NCI-H69 (cell line): Measurements from ENCODE around the gene SMIM12.
A peak's percentile ranks its signal among the peaks of the same experiment; 100 is the strongest.
"Not testable (repeated sequence)": the region's sequence is repeated elsewhere in the genome, so short reads cannot be mapped to it uniquely, and the experiment has no call there.

Source experiments
- DNase-seq: peaks from one replicate; lab custom pipeline; 2025; lab: John Stamatoyannopoulos, UW

Gene SMIM12

GRCh38 chr1:34843392-34844251 is 15.9 kb downstream of the SMIM12 start:
- peak; percentile 42 for DNase-seq

GRCh38 chr1:34842952-34843371 is 16.6 kb downstream of the SMIM12 start:
- peak; percentile 1 for DNase-seq

GRCh38 chr1:34842073-34842472 is 17.5 kb downstream of the SMIM12 start:
- DNase-seq = no peak

- DNase-seq = no peak
Observed at GRCh38 chr1:34840426-34840825, 19.1 kb downstream of the SMIM12 start.

GRCh38 chr1:34839526-34840305 is 19.8 kb downstream of the SMIM12 start:
- DNase-seq = no peak

GRCh38 chr1:34833711-34834110 is 25.8 kb downstream of the SMIM12 start:
- no peak for DNase-seq

- DNase-seq = peak; percentile 56
Observed at GRCh38 chr1:34831721-34832246, 27.8 kb downstream of the SMIM12 start.

- DNase-seq = no peak
Observed at GRCh38 chr1:34829250-34829649, 30.3 kb downstream of the SMIM12 start.

GRCh38 chr1:34828611-34829010 is 30.9 kb downstream of the SMIM12 start:
- no peak for DNase-seq

GRCh38 chr1:34827341-34827941 is 32.1 kb downstream of the SMIM12 start:
- DNase-seq = no peak

- DNase-seq = no peak
Observed at GRCh38 chr1:34825455-34826091, 34.0 kb downstream of the SMIM12 start.

- DNase-seq = no peak
Observed at GRCh38 chr1:34824817-34825454, 34.6 kb downstream of the SMIM12 start.

- no peak for DNase-seq
Observed at GRCh38 chr1:34822202-34822601, 37.3 kb downstream of the SMIM12 start.

GRCh38 chr1:34818862-34819261 is 40.7 kb downstream of the SMIM12 start:
- not testable (repeated sequence) for DNase-seq

GRCh38 chr1:34816778-34817177 is 42.8 kb downstream of the SMIM12 start:
- DNase-seq = no peak

GRCh38 chr1:34816332-34816731 is 43.2 kb downstream of the SMIM12 start:
- no peak for DNase-seq

- not testable (repeated sequence) for DNase-seq
Observed at GRCh38 chr1:34810781-34811180, 48.8 kb downstream of the SMIM12 start.

- DNase-seq = no peak
Observed at GRCh38 chr1:34808051-34808810, 51.3 kb downstream of the SMIM12 start.

GRCh38 chr1:34806396-34806795 is 53.2 kb downstream of the SMIM12 start:
- no peak for DNase-seq

- no peak for DNase-seq
Observed at GRCh38 chr1:34803770-34804169, 55.8 kb downstream of the SMIM12 start.
